ENCODE measurements around the gene TTBK1.

Gene TTBK1

GRCh38 chr6:43254138-43254817, 11.0 kb downstream of the TTBK1 start:
- no peak for DNase-seq

- no peak for DNase-seq
Measured at GRCh38 chr6:43254846-43255245, 11.6 kb downstream of the TTBK1 start.

GRCh38 chr6:43255408-43256054, 12.2 kb downstream of the TTBK1 start:
- no peak for DNase-seq

GRCh38 chr6:43256670-43257366, 13.5 kb downstream of the TTBK1 start:
- no peak for DNase-seq

- no peak for DNase-seq
Measured at GRCh38 chr6:43257367-43258145, 14.3 kb downstream of the TTBK1 start.

GRCh38 chr6:43258180-43258579, 14.9 kb downstream of the TTBK1 start:
- DNase-seq: no peak

- DNase-seq: no peak
Measured at GRCh38 chr6:43258807-43259686, 15.8 kb downstream of the TTBK1 start.

GRCh38 chr6:43260791-43261190, 17.5 kb downstream of the TTBK1 start:
- no peak for DNase-seq

- DNase-seq: no peak
Measured at GRCh38 chr6:43261198-43261597, 17.9 kb downstream of the TTBK1 start.

GRCh38 chr6:43262000-43262779, 18.9 kb downstream of the TTBK1 start:
- peak in 1 of 56 donors; percentile 22 for DNase-seq

- no peak for DNase-seq
Measured at GRCh38 chr6:43262780-43263313, 19.6 kb downstream of the TTBK1 start.

- DNase-seq: peak in 32 of 56 donors; percentile 9 to 69 (median 22)
Measured at GRCh38 chr6:43263314-43264178, 20.3 kb downstream of the TTBK1 start.

GRCh38 chr6:43264599-43265145, 21.4 kb downstream of the TTBK1 start:
- DNase-seq: no peak

GRCh38 chr6:43265564-43265963, 22.3 kb downstream of the TTBK1 start:
- no peak for DNase-seq

GRCh38 chr6:43267619-43268354, 24.5 kb downstream of the TTBK1 start:
- no peak for DNase-seq

- DNase-seq: peak in 52 of 56 donors; percentile 21 to 82 (median 58)
Measured at GRCh38 chr6:43268355-43268700, 25.0 kb downstream of the TTBK1 start.

GRCh38 chr6:43268782-43269272, 25.5 kb downstream of the TTBK1 start:
- no peak for DNase-seq

Data from nucleus accumbens (tissue), 56 donors.